HL-60/S4 treated with phorbol 12-myristate 13-acetate at 8.2 ng/mL for 4 days and 3 days (cell line): ENCODE measurements around the gene CARM1.
"Not testable (repeated sequence)": the region's sequence is repeated elsewhere in the genome, so short reads cannot be mapped to it uniquely, and the experiment has no call there.

Experiments used
- in situ Hi-C: fragments of 300-500 bp; cut with MboI; formaldehyde crosslinking; loops from 2 replicates; pipeline ENCODE4 v1.15.0; 2022; ENCODE audit warnings: low sequenced_read_pairs

CARM1 gene

DNA sequence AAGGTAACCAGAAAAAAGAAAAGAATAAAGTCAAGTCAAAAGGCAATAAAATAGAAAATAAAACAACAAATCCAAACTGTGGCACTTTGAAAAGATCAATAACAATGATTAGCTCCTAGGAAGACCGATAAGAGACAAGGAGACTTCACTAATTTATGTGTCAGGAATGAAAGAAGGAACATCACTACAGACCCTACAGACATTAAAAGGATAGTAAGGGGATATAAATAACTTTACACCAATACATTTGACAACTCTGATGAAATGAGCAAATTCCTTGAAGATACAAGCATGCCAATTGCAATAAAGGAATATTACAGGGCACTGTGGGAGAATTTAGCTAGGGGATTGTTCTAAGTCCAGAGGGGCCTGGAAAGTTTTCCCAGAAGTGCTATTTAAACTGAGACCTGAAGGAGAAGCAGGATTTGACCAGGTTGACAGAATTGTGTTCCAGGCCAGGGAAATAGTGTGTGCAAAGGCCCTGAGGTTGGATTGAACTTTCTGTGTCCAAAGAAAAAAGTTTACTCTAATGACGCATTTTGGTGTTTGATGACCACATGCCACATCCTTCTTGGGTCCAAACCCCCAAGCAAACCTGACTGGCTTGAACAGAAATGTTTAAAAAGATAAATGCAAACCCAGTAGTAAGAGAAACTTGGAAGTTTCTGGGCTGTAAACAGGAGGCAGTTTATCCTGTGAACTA, 24.7 kb upstream of the CARM1 start:
- in situ Hi-C loops: no loop called here

GRCh38 chr19:10848230-10848856, 23.0 kb upstream of the CARM1 start, which contains the start of gene C19orf38:
C19orf38 (plus strand) TSS chr19:10848415; CDS start chr19:10848509, 94 bp downstream.
- in situ Hi-C loops: no loop called here

- in situ Hi-C loops: no loop called here
Observed at GRCh38 chr19:10850631-10851030, 20.7 kb upstream of the CARM1 start.

DNA sequence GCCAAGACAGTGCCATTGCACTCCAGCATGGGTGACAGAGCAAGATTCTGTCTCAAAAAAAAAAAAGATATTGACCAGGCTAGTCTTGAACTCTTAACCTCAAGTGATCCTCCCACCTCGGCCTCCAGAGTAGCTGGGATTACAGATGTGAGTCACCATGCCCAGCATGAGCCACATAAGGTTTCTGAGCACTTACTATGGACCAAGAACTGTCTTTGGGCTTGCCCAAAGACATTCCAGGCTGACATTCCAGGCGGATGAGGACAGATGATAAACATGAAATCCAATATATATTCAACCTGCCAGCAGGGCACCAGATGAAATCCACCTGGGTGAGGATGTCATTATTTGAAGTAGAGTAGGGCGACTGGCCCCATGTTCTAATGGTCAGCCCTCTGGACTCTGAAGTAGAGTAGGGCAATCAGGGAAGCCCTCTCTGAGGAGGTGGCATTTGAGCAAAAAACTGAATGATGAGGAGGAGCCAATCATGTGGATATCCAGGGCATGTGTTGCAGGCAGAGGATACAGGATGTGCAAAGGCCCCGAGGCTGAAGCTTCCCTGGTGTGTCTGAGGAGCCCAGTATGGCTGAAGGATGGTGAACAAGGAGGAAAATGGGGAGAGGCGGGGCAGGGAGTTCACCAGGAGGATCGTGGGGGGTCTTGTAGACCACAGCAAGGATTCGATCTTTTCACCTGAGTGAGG, 19.1 kb upstream of the CARM1 start:
- in situ Hi-C loops: no loop called here

GRCh38 chr19:10852941-10853340, 18.4 kb upstream of the CARM1 start:
- in situ Hi-C loops: no loop called here

DNA sequence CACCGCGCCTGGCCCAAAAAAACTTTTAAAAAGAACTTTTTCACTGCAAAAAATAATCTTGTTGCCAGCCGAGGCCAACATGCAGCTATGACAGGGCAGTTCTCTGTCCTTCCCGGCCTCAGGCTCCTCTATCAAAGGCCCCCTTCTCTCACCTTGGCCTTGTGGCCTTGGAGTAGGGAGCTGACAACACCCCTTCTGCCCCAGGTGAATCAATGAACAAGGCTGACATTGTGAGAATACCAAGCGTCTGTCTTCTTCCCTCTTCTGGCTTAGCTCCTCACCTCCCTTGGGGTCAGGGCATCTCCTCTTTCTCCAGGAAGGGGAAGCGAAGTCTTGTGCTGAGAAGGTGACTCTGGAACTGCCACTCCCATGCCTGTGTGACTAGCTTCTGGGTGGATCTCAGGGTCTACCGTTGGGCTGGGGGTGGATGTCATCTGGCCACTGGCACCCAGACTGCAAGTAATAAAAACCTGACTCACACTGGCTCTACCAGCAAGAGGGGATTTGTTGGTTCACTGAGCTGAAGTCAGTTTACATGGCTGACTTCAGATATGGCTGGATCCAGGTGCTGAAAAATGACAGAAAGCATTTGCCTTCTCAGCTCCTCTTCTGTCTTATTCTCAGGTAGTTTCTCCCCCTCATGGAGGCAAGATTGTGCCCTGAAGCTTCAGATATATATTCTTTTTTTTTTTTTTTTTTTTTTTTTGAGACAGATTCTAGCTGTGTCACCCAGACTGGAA, 16.8 kb upstream of the CARM1 start:
- in situ Hi-C loops: no loop called here

DNA sequence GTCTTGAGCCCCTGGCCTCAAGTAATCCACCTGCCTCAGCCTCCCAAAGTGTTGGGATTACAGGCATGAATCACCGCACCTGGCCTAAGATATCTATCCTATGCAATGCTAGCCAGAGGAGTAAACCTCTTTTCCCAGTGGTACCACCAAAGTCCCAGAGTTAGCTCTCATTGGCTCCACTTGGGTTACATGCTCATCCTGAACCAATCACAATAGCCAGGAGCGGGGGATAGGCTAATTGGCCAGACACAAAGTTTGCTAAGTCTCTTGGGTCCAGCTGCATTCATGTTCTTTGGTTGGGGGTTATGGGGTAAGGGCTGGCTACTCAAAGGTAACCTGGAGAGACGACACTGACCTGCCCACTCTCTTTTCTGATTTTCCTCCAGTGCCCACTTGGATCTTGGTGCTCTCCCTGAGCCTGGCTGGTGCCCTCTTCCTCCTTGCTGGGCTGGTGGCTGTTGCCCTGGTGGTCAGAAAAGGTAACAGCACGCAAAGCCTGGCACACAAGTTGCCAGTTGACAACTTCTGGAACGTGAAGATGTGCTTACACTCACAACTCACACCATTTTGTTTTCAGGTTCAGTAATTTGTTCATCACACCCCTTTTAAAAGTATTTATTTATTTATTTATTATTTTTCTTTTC, 15.4 kb upstream of the CARM1 start:
- in situ Hi-C loops: no loop called here

GRCh38 chr19:10856899-10857298, 14.5 kb upstream of the CARM1 start:
- in situ Hi-C loops: not testable (repeated sequence)

GRCh38 chr19:10858204-10858828, 13.0 kb upstream of the CARM1 start:
- in situ Hi-C loops: no loop called here

DNA sequence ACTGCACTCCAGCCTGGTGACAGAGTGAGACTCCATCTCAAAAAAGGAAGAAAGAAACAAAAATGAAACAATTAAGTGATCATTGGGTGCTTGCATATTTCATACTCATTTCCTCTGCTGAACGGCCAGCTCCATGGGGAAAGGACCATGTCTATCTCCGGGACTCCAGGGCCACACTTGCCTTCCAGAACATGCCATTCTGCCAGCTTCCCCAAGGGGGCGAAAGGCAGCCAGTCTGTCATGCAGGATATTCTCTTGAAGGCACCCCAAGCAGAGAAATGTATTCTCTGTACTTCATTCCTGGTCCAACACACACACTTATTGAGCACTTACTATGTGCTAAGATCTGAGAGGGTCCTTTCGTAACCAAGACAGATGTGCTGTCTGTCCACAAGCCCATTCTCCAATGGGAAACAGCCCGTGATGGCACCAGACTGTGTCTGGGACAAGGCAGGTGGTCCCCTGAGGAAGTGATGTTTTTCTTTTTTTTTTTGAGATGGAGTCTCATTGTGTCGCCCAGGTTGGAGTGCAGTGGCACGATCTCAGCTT, 10.2 kb upstream of the CARM1 start:
- in situ Hi-C loops: no loop called here

GRCh38 chr19:10862561-10863106, 8.7 kb upstream of the CARM1 start:
- in situ Hi-C loops: no loop called here

DNA sequence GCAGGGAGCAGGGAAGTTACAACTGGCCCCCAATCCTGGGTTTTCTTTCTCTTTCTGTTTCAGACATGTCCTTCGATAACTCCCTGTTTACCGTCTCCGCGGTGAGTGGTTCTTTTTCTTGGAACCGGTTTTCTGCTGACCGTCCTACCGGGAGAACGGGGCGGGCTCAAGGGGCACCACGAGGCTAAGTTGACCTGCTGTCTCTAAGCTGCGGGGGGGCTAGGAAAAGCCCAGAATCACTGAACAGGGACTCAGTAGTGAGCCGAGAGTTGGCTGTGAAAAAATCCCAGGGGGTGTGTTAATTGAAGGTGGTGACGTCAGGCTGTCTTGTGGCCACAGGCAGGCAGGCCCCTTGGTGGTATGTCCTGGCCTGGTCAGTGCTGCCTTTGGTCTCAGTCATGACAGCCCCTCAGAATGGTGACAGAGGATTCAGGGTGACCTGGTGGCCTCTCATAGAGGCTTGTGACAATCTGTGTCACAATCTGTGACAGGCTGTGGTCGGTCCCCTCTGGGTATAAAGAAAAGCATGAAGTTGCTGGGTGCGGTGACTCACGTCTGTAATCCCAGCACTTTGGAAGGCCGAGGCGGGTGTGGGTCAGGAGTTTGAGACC, 8.1 kb upstream of the CARM1 start:
- in situ Hi-C loops: no loop called here

- in situ Hi-C loops: no loop called here
Observed at GRCh38 chr19:10864538-10864899, 6.8 kb upstream of the CARM1 start.

DNA sequence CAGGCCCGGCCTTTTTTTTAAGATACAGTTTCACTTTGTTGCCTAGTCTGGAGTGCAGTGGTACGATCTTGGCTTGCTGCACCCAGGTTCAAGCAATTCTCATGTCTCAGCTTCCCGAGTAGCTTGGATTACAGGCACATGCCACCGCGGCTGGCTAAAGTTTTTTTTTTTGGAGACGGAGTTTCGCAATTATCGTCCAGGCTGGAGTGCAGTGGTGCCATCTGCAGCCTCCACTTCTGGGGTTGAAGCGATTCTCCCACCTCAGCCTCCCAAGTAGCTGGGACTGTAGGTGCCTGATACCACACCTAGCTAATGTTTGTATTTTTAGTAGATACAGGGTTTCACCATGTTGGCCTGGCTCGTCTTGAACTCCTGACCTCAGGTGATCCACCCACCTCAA, 4.9 kb upstream of the CARM1 start:
- in situ Hi-C loops: no loop called here

- in situ Hi-C loops: no loop called here
Observed at GRCh38 chr19:10868872-10869547, 2.3 kb upstream of the CARM1 start.

GRCh38 chr19:10869872-10870311, 1.5 kb upstream of the CARM1 start:
- in situ Hi-C loops: not testable (repeated sequence)

- in situ Hi-C loops: no loop called here
Observed at GRCh38 chr19:10870501-10870954, 825 bp upstream of the CARM1 start.

- in situ Hi-C loops: no loop called here
Observed at GRCh38 chr19:10871711-10872545, 575 bp downstream of the CARM1 start.
